NCI-H2196 treated with DMSO at 0.1 percent for 48 hours (cell line): ENCODE results near the gene FAM200A.
A peak's percentile ranks its signal among the peaks of the same experiment; 100 is the strongest.
"Not testable (repeated sequence)": the region's sequence is repeated elsewhere in the genome, so short reads cannot be mapped to it uniquely, and the experiment has no call there.

Experiments
- DNase-seq: peaks from one replicate; lab custom pipeline; 2025; ENCODE audit not compliant: unreplicated experiment; lab: John Stamatoyannopoulos, UW

The FAM200A gene

GRCh38 chr7:99504603-99505323 is 47.2 kb downstream of the FAM200A start, which contains the start of gene ZKSCAN5:
Gene ZKSCAN5, plus strand, starts transcription at chr7:99504662. Its CDS starts 1,383 bp downstream, at chr7:99506045.
- DNase-seq = peak; percentile 95

DNA sequence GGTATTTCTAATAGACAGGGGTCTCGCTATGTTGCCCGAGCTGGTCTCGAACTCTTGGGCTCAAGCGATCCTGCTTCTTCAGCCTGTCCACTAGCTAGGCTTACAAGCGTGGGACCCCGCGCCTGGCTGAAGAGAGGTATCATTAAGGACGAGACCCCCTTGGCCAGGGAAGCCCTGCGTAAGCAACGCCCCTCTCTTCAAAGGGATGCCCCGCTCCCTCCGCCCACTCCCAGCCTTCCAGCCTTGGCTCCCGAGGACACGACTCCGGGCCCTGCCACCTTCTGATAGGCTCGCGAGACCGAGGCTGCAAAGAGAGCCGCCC is 47.7 kb downstream of the FAM200A start:
- DNase-seq = no peak

- not testable (repeated sequence) for DNase-seq
Observed at GRCh38 chr7:99501236-99501635, 50.7 kb downstream of the FAM200A start.

DNA sequence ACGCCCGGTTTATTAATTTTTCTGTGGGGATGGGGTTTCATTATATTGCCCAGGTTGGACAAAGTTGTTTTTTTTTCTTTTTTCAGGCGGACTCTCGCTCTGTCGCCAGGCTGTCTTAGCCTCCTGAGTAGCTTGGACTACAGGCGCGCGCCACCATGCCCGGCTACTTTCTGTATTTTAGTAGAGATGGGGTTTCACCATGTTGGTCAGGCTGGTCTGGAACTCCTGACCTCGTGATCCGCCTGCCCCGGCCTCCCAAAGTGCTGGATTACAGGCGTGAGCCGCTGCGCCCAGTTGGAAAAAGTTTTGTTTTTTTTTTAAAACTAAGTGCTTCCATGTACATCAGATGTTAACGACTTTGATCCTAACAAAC is 51.3 kb downstream of the FAM200A start:
- no peak for DNase-seq

DNA sequence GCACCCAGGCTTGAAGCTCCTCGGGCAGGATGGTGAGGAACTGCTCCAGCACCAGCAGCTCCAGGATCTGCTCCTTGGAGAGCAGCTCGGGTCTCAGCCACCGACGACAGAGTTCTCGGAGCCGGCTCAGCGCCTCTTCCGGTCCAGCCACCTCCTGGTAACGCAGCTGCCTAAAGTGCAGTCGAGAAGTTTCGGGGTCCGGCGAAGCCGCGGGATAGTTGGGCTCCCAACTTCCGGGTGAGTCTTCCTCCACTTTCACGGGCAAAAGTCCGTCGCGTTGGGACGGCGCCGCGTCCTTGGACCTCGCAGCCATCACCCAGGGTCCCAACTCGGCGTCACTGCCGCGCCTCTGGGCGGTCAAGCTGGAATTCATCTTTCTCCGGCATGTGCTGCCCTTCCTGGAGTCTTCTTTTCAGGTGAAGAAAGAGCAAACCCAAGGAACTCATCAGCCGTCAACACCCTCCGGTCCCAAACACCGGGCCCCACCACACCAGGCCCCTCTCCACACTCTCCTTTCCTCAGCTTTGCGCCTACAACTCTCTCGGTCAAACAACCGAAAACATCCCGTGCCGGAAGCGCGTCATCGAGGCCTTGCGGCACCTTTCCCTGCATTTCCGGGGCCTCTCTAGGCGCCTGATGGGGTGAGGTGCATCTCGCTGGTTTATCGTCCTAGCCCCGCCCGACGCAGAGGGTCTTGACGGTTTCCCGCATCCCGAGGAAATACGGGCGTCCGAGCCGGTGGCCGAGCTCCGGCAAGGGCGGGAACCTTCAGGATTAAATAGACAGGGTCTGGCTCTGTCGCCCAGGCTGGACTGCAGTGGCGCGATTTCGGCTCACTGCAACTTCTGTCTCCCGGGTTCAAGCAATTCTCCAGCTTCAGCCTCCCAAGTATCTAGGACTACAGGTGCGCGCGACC is 51.9 kb downstream of the FAM200A start, which contains the start of gene ZNF394:
Gene ZNF394, minus strand, starts transcription at position 561 of the 916 bp plus-strand sequence. Its CDS starts 188 bp downstream, at position 373.
- DNase-seq = peak; percentile 78

GRCh38 chr7:99499371-99499720 is 52.6 kb downstream of the FAM200A start:
- DNase-seq = no peak

DNA sequence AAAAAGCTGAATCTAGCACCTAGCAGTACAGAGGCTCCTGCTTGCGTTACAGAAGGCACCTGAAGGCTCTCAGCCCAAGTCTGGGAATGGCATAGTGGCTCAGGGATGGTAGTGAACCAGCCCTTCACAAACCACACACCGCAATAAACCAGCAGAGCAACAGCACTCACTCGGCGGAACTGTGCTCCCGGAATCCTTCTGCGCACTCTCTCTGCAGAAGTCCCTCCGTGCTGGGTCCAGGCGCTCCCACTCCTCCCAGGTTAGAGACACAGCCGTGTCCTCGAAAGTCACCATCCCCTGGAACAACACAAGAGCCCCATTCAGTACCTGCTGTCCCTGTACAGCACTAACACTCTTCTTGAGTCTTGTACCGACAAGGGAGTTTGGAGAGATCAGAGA is 53.4 kb downstream of the FAM200A start:
- no peak for DNase-seq

- DNase-seq = no peak
Observed at GRCh38 chr7:99497766-99498545, 54.0 kb downstream of the FAM200A start.
